Measurements from ENCODE around the gene MUL1. TPM values are rescaled to one million over a fixed set of nuclear protein-coding genes. Genes with fewer than 3 reads are reported as not detected.
A peak's percentile ranks its signal among the peaks of the same experiment; 100 is the strongest.

Gene MUL1
- total RNA-seq (10 to 100 TPM in 4 of 5 donors, 1 to 10 TPM in 1; 4.0 to 53.1 (median 16.7) TPM), polyA plus RNA-seq (1 to 10 TPM; 3.7 to 9.8 (median 8.2) TPM)
- long read RNA-seq, donor 1, transcript MUL1-201 (4 exons, 2,438 nt) = major isoform, 6 of 6 reads
- long read RNA-seq, donor 1, partial matches to known transcripts = 0 of 6 reads
- long read RNA-seq, donor 1, other reads (novel, unspliced or antisense) = 0 of 6 reads
- long read RNA-seq, donor 2, transcript MUL1-201 (4 exons, 2,438 nt) = major isoform, 12 of 12 reads
- long read RNA-seq, donor 2, partial matches to known transcripts = 0 of 12 reads
- long read RNA-seq, donor 2, other reads (novel, unspliced or antisense) = 0 of 12 reads
- long read RNA-seq, donor 3, transcript MUL1-201 (4 exons, 2,438 nt) = major isoform, 9 of 9 reads
- long read RNA-seq, donor 3, partial matches to known transcripts = 0 of 9 reads
- long read RNA-seq, donor 3, other reads (novel, unspliced or antisense) = 0 of 9 reads
- long read RNA-seq, donor 4, partial matches to known transcripts = 0 of 1 reads
- long read RNA-seq, donor 4, other reads (novel, unspliced or antisense) = 0 of 1 reads
- long read RNA-seq, donor 5, transcript MUL1-201 (4 exons, 2,438 nt) = major isoform, 11 of 11 reads
- long read RNA-seq, donor 5, partial matches to known transcripts = 0 of 11 reads
- long read RNA-seq, donor 5, other reads (novel, unspliced or antisense) = 0 of 11 reads
- long read RNA-seq, donor 6 = 0 reads
- long read RNA-seq, donor 7, transcript MUL1-201 (4 exons, 2,438 nt) = major isoform, 12 of 12 reads
- long read RNA-seq, donor 7, partial matches to known transcripts = 0 of 12 reads
- long read RNA-seq, donor 7, other reads (novel, unspliced or antisense) = 0 of 12 reads
- long read RNA-seq, donor 8, transcript MUL1-201 (4 exons, 2,438 nt) = major isoform, 7 of 7 reads
- long read RNA-seq, donor 8, partial matches to known transcripts = 0 of 7 reads
- long read RNA-seq, donor 8, other reads (novel, unspliced or antisense) = 0 of 7 reads
- long read RNA-seq, donor 9, partial matches to known transcripts = 0 of 3 reads
- long read RNA-seq, donor 9, other reads (novel, unspliced or antisense) = 0 of 3 reads
- long read RNA-seq, donor 10, partial matches to known transcripts = 0 of 1 reads
- long read RNA-seq, donor 10, other reads (novel, unspliced or antisense) = 0 of 1 reads

GRCh38 chr1:20507564-20508410 lies at the start of gene MUL1:
Gene MUL1, minus strand, starts transcription at chr1:20508151. Its CDS starts 127 bp downstream, at chr1:20508024.
- intact Hi-C loops (cut with DNase I; ENCODE audit: low total_unique reads) = no loop called here
- H3K27ac ChIP-seq = peak within 1 kb of the TSS; percentile 87 to 89 (median 88)
- peaks cover 0 to 21% (median 18%) of the 10 kb centered on the region in 4 donors for H3K36me3 ChIP-seq
- no peaks in the 10 kb centered on the region for H3K9me3 ChIP-seq
- WGBS, 5 donors = 0 to 2% (median 1%) methylated on average over 38 to 58 of the region's 58 CpGs
- H3K27me3 ChIP-seq = peaks cover 0 to 19% (median 0%) of the 10 kb centered on the region in 3 donors
- peak within 1 kb of the TSS; percentile 77 to 93 (median 88) for H3K4me3 ChIP-seq
- no peak for TF ChIP-seq EP300 (IDR thresholded peaks at IDR 0.05)
- peak; percentile 85 to 96 (median 91) for TF ChIP-seq POLR2AphosphoS5 (IDR thresholded peaks at IDR 0.05)
- peak in 2 of 4 donors; percentile 18 to 40 for TF ChIP-seq POLR2A (IDR thresholded peaks at IDR 0.05)
- peak in 1 of 7 experiments; percentile 18 for TF ChIP-seq CTCF (IDR thresholded peaks at IDR 0.05)
- DNase-seq = peak; percentile 96 to 98
- H3K4me1 ChIP-seq = peaks cover 14 to 45% (median 34%) of the 10 kb centered on the region in 4 donors

- Histone ChIP-seq H3K4me1 (peaks cover 14 to 37% (median 21%) of the 10 kb centered on the region in 4 donors), H3K27me3 (peaks cover 13 to 90% (median 44%) of the 10 kb centered on the region in 3 donors), H3K9me3 (no peaks in the 10 kb centered on the region), H3K36me3 (no peaks in the 10 kb centered on the region), H3K4me3 (no peak overlapping the region), H3K27ac (no peak overlapping the region)
- intact Hi-C loops (cut with DNase I; ENCODE audit: low total_unique reads) = no loop called here
- TF ChIP-seq POLR2A (IDR thresholded peaks at IDR 0.05) (no peak), POLR2AphosphoS5 (IDR thresholded peaks at IDR 0.05) (no peak), CTCF (IDR thresholded peaks at IDR 0.05) (no peak), EP300 (IDR thresholded peaks at IDR 0.05) (no peak)
- WGBS, 5 donors = 72 to 85% (median 76%) methylated on average over 4 of the region's 4 CpGs
- no peak for DNase-seq
Observed at GRCh38 chr1:20555758-20556120, 47.8 kb upstream of the MUL1 start.

GRCh38 chr1:20555025-20555757 lies 47.2 kb upstream of the MUL1 start:
- Histone ChIP-seq H3K27me3 (peaks cover 13 to 91% (median 44%) of the 10 kb centered on the region in 3 donors), H3K4me3 (no peak overlapping the region), H3K27ac (no peak overlapping the region), H3K4me1 (peaks cover 14 to 37% (median 21%) of the 10 kb centered on the region in 4 donors), H3K9me3 (no peaks in the 10 kb centered on the region), H3K36me3 (no peaks in the 10 kb centered on the region)
- 53 to 70% (median 62%) methylated on average over 6 to 7 of the region's 7 CpGs for WGBS, 5 donors
- TF ChIP-seq POLR2AphosphoS5 (IDR thresholded peaks at IDR 0.05) (no peak), POLR2A (IDR thresholded peaks at IDR 0.05) (no peak), EP300 (IDR thresholded peaks at IDR 0.05) (no peak), CTCF (IDR thresholded peaks at IDR 0.05) (no peak)
- intact Hi-C loops (cut with DNase I; ENCODE audit: low total_unique reads) = no loop called here
- DNase-seq = peak in 1 of 2 donors; percentile 29
